Measurements from ENCODE around the gene FOXB2. TPM values are rescaled to one million over a fixed set of nuclear protein-coding genes. Genes with fewer than 3 reads are reported as not detected.

The FOXB2 gene
- not detected in 5 replicates for total RNA-seq (2022; extraction: Qiagen RNA extraction)

DNA sequence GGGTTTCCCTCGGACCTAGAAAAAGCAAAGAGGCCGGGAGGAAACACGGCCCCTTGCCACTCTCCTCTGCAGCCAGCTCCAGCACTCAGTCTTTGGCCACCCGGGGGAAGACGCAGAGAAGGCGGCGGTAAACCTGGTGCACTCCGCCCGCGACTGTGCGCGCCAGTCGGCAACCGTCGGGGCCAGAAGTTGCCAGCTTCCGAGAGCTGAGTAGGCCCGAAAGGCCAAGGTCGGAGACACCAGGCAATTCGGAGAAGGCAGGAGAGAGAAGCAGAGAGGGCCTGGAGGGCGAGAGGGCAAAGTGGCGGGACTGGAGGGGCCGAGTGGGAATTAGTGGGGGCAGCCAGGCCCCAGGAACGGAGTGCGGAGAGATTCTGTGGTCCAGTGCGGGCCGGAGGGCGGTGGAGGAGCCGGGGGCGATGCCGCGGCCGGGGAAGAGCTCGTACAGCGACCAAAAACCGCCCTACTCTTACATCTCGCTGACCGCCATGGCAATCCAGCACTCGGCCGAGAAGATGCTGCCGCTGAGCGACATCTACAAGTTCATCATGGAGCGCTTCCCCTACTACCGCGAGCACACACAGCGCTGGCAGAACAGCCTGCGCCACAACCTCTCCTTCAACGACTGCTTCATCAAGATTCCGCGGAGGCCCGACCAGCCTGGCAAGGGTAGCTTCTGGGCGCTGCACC is at the start of gene FOXB2:
Gene FOXB2 (plus strand): TSS at position 420 of the 690 bp plus-strand sequence. CDS start 0 bp downstream, at position 420.

Other genes with a start within 250 kb of the FOXB2 start
- 0.02 to 0.13 TPM (median 0.10 TPM) in 4 of 5 replicates, not detected in the other for gene PRUNE2, start 113.5 kb upstream of the FOXB2 start, total RNA-seq (2022; extraction: Qiagen RNA extraction)
- 6.0 to 11.4 TPM (median 9.8 TPM) in 5 replicates for gene VPS13A, start 157.9 kb downstream of the FOXB2 start, total RNA-seq (2022; extraction: Qiagen RNA extraction)

Measured in A549 treated with dexamethasone at 1 μM for 4 hours (cell line).